Measurements from ENCODE around the gene TTC7B.

DNA sequence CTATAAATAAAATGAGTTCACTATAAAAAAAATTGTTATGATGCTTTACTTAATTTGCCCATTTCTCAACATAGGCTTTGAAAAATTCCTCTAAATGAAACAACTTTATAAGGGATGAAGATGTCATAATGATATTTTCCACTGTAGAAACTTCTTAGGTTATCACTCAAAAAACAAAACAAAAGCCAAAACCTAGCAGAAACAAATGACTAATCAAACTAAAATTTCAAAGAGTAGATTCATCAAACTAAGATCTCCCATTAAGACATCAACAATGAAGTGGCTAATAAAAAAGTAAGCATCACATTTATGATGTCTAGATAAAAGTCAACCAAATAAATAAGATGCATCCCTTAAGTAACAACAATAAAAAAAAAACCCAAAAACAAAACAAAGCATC is 36.9 kb upstream of the TTC7B start:
- no peak for TF ChIP-seq POLR2A (IDR thresholded peaks at IDR 0.05; ENCODE audit: low read depth, low read length)
- no peak for TF ChIP-seq POLR2AphosphoS5 (IDR thresholded peaks at IDR 0.05; ENCODE audit: low read depth, low read length)
- TF ChIP-seq TAF1 (IDR thresholded peaks at IDR 0.05; ENCODE audit: borderline replicate concordance, low read depth, low read length): no peak
